GM19193 (cell line): Measurements from ENCODE around the gene RAD51B.

ENCODE experiments used
- POLR2A ChIP-seq: IDR thresholded peaks from 4 replicates; pipeline ENCODE4 v1.6.1; 2011; ENCODE audit not compliant: insufficient read depth, insufficient read length; ENCODE audit errors: extremely low read depth

Gene RAD51B

DNA sequence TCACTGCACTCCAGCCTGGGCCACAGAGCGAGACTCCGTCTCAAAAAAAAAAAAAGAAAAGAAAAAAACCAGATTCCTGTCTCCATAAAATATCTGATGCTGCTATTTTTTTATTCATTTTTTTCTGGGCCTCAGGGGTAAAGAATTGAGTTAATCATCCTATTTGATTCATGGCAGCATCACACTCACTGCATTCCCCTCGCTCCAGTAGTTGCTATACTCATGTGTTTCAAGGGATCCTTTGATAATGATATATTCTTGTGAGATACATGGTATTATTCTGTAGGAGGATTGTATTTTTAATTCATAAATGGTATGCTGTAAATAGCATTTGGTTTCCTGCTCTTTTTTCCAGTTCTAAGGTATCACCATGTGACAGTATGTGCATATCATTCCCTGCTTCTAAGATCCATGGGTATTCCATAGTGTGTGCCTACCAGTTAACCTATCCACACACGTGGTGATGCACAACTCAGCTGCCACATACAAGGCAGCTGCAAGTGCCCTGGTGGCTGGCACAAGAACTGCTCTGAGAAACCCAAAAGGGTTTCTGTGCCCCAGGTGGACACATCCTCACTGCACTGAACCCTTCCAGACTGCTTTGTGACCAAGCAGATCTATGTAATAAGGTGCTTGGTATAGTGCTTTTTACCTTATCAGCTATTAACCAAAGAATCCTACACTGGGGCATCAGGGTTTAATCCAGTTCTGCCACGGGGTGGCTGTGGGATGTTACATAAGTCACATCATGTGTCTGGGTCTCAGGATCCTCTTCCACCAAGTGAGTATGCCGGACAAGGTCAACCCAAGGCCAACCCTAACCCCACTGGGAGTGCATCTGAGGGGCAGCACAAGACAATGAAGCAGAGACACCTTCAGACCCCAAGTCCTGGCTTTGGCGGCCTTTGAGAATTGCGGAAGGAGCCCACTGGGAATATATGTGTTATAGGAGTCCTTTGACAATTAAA lies 898.7 kb downstream of the RAD51B start:
- TF ChIP-seq POLR2A, result no peak

DNA sequence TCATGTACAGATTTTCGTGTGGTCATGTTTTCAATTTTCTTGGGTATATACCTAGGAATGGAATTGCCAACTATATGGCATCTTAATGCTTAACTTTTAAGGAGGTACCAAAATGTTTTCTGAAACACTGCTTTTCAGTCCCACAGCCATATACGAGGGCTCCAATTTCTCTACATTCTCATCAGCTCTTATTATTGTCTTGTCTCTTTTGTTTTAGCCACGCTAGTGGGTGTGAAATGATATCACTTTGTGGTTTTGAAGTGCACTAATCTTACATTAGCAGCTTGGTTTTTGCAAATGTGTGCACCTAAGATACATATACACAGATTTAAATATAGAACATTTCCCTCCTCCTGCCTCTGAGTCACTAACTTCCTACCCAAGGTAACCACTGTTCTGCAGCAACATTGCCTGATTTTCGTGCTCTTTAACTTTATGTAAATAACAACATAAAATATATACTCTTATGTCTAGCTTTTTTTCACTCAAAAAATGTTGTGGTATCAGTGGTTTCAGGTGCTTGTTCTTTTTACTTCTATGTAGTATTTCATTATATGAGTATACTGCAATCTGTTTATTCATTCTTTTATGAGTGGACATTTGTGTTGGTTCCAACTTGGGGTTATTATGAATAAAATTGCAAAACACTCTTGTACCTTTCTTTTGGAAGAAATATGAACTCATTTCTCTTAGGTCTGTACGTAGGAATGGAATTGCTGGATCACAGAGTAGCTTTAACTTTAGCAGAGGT lies 900.2 kb downstream of the RAD51B start:
- TF ChIP-seq POLR2A, result no peak

DNA sequence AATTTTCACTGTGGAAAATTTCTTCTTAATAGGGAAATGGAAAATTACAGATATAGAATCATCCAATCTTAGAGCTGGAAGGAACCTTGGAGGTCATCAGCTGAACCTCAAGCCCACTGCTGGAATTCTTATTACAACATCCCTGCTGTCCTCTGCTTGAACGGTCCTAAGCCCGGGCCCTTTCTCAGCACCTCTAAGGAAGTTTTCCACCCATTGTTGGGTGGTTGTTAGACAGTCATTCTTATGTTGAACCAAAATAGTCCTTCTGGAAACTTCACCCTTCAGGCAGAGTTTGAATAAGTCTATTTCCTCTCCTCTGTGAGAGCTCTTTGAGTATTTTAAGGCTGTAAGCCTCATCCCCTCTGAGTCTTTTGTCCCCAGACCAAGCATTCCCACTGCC lies 902.6 kb downstream of the RAD51B start:
- no peak for TF ChIP-seq POLR2A

DNA sequence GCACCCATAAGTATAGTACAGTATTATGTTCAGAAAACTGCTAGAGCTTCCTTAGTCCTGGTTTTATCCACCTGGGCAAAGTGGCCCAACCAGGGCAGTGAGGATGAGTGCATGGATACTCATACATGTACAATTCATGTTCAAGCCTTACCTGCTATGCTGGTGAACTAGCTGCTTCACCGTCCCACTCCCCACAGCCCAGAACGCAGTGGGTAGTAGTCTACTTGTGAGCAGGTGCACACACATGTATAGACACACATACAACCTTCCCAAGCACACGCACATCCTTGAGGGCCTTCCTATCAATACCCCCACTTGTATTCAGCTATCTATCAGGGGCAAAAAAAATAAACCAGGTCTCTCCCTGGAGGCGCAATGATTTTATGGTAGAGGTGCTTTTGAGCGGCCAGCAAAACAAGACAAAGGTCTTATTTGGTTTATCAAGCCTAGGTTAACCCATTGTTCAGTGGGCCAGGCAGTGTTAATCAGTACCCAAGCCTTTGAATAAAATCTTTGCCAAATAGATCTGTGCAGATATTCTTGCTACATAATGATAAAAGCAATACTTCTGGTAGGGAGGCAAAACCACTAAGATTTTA lies 903.5 kb downstream of the RAD51B start:
- TF ChIP-seq POLR2A, result no peak

DNA sequence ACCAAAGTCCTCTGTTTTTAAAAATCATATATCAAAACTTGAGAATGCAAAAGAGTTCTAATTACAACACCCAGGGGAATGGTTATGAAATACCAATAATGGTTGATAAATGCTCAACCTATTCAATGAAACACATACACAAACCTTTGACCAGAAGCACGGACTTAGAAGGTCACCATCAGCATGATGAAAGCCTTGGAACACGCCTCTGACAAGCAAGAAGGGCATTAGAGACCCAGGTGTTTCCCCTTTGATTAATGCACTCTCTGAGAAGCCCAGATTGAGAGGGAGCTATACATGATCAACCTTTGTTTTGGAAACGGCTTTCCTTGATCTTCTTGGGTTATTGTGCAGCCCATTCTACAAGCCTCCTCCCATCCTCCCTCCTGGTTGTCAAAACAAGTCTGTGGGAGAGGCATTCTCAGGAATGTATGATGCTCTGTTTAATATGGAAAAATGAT lies 904.3 kb downstream of the RAD51B start:
- TF ChIP-seq POLR2A, result no peak

DNA sequence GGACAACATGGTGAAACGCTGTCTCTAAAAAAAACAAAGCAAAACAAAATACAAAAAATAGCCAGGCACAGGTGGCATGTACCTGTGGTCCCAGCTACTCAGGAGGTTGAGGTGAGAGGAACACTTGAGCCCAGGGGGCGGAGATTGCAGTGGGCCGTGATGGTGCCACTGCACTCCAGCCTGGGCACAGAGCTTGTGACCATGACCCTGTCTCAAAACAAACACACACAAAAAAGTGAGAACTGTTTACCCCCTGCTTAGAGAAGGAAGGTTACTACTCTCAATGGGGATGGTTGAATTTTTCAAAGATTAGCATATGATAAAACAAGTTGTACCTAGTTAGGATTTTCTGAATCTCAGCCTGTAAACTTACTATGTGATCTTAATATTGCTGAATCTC lies 905.3 kb downstream of the RAD51B start:
- TF ChIP-seq POLR2A, result no peak

DNA sequence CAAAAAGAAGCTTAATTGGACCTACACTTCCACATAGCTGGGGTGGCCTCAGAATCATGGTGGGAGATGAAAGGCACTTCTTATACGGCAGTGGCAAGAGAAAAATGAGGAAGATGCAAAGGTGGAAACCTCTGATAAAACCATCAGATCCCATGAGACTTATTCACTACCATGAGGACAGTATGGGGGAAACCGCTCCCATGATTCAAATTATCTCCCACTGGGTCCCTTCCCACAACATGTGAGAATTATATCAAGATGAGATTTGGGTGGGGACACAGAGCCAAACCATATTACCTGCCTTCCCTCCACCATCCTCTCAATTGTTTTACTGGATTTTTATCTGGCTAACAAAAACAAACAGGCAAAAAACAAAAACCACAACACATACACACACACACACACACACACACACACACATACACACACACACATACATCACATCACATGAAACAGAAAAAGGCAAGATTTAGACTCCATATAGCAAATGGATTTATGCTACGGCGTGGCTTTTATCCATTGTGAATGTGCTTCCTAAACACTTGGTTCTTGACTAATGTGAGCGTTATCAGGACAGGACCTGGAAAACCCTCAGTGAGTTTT lies 906.6 kb downstream of the RAD51B start:
- TF ChIP-seq POLR2A, result no peak

DNA sequence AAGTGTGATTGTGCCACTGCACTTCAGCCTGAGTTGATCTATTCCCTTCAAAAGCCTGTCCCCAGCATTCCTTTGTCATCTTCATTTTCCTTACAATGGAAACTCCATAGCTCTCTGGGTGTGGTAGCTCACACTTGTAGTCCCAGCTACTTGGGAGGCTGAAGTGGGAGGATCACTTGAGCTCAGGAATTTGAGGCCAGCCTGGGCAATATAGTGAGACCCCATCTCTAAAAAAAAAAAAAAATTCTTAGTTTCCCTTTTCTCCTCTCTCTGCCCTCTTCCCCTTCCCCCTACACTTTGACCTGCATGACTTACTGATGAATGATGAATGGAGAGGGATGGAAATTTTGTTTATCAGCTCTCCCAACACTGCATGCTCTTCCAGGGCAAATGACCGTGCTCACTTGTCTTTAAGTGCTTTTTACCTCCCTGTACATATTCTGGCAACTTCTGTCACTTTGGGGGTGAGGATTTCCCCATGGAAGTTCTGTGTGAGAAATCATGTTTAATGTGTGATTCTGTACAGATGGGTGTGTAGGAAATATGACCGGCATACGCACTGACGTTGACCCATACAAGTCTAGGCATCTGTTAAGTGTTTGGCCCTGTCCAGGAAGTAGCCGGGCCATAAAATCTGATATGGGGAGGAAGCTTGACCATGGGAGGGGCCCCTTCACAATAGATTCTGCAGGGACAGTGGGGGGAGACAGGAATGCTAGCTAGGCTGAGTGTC lies 907.9 kb downstream of the RAD51B start:
- TF ChIP-seq POLR2A, result no peak

DNA sequence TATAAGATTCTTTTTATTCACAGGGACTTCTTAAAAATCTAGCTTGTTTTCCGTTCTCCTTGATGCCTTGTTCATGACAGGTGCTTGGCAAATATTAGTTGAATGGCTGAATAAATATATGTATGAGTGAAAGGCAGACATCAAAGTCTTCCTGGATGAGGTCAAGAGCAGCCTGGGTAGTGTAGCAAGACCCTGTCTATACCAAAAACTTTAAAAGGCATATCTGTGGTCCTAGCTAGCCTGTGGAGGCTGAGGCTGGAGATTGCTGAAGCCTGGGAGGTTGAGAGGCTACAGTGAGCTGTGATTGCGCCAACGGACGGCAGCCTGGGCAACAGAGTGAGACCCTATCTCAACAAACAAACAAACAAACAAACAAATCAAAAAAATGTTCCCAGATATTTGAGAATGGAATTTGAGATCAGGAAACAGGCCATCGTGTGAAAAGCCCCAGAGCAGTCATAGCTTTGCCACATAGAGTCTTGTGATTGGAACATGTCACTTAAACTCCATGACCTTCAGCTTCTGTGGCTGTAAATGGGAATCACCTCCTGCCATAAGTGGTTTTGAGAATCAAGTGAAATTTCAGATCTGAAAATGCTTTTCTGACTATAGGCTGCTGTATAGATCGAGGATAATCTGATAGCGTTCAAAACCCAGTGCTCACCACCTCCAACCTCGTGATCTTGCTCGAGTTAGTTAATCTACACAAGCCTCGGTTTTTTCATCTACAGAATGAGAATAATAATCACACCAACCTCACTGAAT lies 908.9 kb downstream of the RAD51B start:
- TF ChIP-seq POLR2A, result no peak

DNA sequence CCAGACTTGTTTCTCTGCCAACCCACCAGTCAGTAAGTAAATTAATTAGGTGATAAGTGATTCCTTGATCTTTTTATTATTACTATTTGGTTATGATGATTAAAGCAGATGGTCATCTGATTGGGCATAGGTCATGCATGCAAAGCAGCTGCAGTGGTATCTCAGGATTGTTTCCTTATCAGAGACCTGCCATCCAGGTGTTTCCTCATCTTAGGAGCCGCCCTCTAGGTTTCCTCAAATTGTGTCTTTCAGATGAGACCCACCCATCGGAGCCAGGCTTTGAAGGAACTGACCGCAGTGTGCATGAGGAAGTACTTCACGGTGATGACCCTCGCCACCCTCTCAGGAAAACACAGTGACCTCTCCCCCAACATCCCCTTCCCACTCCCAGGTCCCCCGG lies 910.0 kb downstream of the RAD51B start:
- no peak for TF ChIP-seq POLR2A

DNA sequence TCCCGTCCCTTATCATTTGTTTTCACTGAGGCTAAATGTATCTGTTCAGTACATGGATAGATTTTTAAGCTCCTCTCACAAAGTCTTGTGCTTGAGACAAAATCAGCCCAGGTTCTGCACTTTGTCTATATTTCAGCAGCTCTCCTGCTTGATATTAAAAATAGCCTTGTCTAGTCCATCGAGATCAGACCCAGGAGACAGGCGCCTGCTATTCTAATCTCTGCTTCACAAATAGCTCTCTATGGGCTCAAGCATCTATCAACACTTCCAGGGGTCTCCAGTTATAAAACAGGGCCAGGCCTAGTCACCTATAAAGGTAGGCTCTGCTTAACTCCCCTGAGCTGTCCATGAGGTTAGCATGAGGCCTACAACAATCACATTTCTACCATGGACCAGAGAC lies 910.8 kb downstream of the RAD51B start:
- no peak for TF ChIP-seq POLR2A

DNA sequence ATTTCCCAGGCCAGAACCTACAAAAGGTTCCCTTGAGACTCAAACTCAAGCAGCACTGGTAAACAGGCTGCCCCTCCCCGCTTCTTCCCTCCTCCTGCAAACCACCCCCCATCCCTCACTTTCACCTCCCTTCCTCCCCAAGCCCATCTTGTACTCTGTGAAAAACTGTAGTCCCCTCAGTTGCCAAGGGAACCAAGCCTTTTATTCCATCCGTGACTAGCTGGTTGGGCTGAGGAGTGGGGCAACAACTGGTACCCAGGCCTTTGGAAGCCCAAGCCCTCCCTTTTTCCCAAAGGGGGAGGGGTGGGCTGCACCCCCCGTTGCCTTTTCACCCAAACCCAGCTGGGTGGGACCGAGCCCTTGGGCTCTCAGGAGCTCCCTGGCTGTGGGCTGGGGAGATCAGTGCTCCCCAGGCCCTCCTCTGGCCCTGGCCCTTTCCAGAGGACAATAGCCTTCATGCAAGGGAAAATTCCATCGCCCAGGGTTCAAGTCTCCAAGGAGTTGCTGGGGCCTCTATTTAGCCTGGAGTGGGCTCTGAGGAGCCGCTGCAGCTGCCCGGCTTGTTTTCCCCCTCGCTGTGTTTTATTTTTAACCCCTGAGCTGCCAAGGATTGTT lies 911.3 kb downstream of the RAD51B start:
- no peak for TF ChIP-seq POLR2A
